Activated T-helper 17 cell treated with anti-CD3 and anti-CD28 coated beads, Interleukin-2, amount 50 U/mL, for 72 hours (primary cell): ENCODE results near the gene UCP3. TPM values are rescaled to one million over a fixed set of nuclear protein-coding genes. Genes with fewer than 3 reads are reported as not detected.

Experiments
- ATAC-seq: fragments of 150-1000 bp; cut with Tn5 transposase; replicated peaks from 2 replicates; pipeline ENCODE4 v1.10.0; 2021; ENCODE audit warnings: mild to moderate bottlenecking, moderate library complexity
- H3K27ac Mint-ChIP-seq: one replicate; pipeline ENCODE4 v1.8.0; 2022; ENCODE audit warnings: mixed read lengths
- H3K27me3 Mint-ChIP-seq: one replicate; pipeline ENCODE4 v1.8.0; 2022; ENCODE audit warnings: mixed read lengths
- H3K36me3 Mint-ChIP-seq: one replicate; pipeline ENCODE4 v1.8.0; 2022; ENCODE audit warnings: low read depth, mild to moderate bottlenecking, mixed read lengths
- H3K4me1 Mint-ChIP-seq: one replicate; pipeline ENCODE4 v1.8.0; 2022; ENCODE audit warnings: mixed read lengths
- H3K4me3 Mint-ChIP-seq: one replicate; pipeline ENCODE4 v1.8.0; 2022; ENCODE audit warnings: mild to moderate bottlenecking, mixed read lengths
- H3K9me3 Mint-ChIP-seq: one replicate; pipeline ENCODE4 v1.8.0; 2022; ENCODE audit warnings: mixed read lengths
- total RNA-seq, 2 donors: library from RNA; stranded (reverse); gene quantifications; one replicate each; pipeline ENCODE4 v1.2.3, GENCODE V29; 2022

Gene UCP3
- total RNA-seq, result 1 to 10 TPM; 4.3 to 6.6 TPM

GRCh38 chr11:74008373-74009229, at the start of gene UCP3:
Gene UCP3, minus strand, starts transcription at chr11:74009085. Its CDS starts 2,043 bp downstream, at chr11:74007042.
- peaks cover 39% of the 10 kb centered on the region for H3K4me1 Mint-ChIP-seq
- H3K4me3 Mint-ChIP-seq, result peak within 1 kb of the TSS; percentile 78
- H3K27ac Mint-ChIP-seq, result peak within 1 kb of the TSS; percentile 99
- peaks cover 29% of the 10 kb centered on the region for H3K36me3 Mint-ChIP-seq
- H3K27me3 Mint-ChIP-seq, result no peaks in the 10 kb centered on the region
- ATAC-seq, result no peak
- peaks cover 4% of the 10 kb centered on the region for H3K9me3 Mint-ChIP-seq

- Mint-ChIP-seq H3K4me3 (no peak overlapping the region), H3K27ac (no peak overlapping the region), H3K27me3 (no peaks in the 10 kb centered on the region), H3K9me3 (no peaks in the 10 kb centered on the region), H3K4me1 (no peaks in the 10 kb centered on the region), H3K36me3 (peaks cover 55% of the 10 kb centered on the region)
- no peak for ATAC-seq
Measured at GRCh38 chr11:74057249-74058151, 48.6 kb upstream of the UCP3 start.

GRCh38 chr11:74055938-74056337, 47.1 kb upstream of the UCP3 start:
- peaks cover 55% of the 10 kb centered on the region for H3K36me3 Mint-ChIP-seq
- H3K27me3 Mint-ChIP-seq, result no peaks in the 10 kb centered on the region
- peak; percentile 23 for ATAC-seq
- H3K4me3 Mint-ChIP-seq, result no peak overlapping the region
- H3K27ac Mint-ChIP-seq, result peak overlapping the region; percentile 50
- H3K4me1 Mint-ChIP-seq, result no peaks in the 10 kb centered on the region
- no peaks in the 10 kb centered on the region for H3K9me3 Mint-ChIP-seq

GRCh38 chr11:74050465-74050864, 41.6 kb upstream of the UCP3 start:
- ATAC-seq, result no peak
- no peaks in the 10 kb centered on the region for H3K4me1 Mint-ChIP-seq
- no peaks in the 10 kb centered on the region for H3K27me3 Mint-ChIP-seq
- peaks cover 60% of the 10 kb centered on the region for H3K36me3 Mint-ChIP-seq
- no peak overlapping the region for H3K4me3 Mint-ChIP-seq
- no peak overlapping the region for H3K27ac Mint-ChIP-seq
- H3K9me3 Mint-ChIP-seq, result no peaks in the 10 kb centered on the region

GRCh38 chr11:74048993-74049392, 40.1 kb upstream of the UCP3 start:
- no peak overlapping the region for H3K4me3 Mint-ChIP-seq
- ATAC-seq, result no peak
- peak overlapping the region; percentile 31 for H3K27ac Mint-ChIP-seq
- H3K36me3 Mint-ChIP-seq, result peaks cover 55% of the 10 kb centered on the region
- no peaks in the 10 kb centered on the region for H3K27me3 Mint-ChIP-seq
- H3K4me1 Mint-ChIP-seq, result no peaks in the 10 kb centered on the region
- no peaks in the 10 kb centered on the region for H3K9me3 Mint-ChIP-seq

- no peak for ATAC-seq
- H3K4me3 Mint-ChIP-seq, result no peak overlapping the region
- no peaks in the 10 kb centered on the region for H3K9me3 Mint-ChIP-seq
Measured at GRCh38 chr11:74044538-74044937, 35.7 kb upstream of the UCP3 start.

GRCh38 chr11:74043450-74043849, 34.6 kb upstream of the UCP3 start:
- peaks cover 58% of the 10 kb centered on the region for H3K36me3 Mint-ChIP-seq
- H3K9me3 Mint-ChIP-seq, result no peaks in the 10 kb centered on the region
- H3K4me3 Mint-ChIP-seq, result no peak overlapping the region
- no peaks in the 10 kb centered on the region for H3K27me3 Mint-ChIP-seq
- H3K4me1 Mint-ChIP-seq, result no peaks in the 10 kb centered on the region
- no peak for ATAC-seq
- no peak overlapping the region for H3K27ac Mint-ChIP-seq

More at GRCh38 chr11:74044538-74044937, 35.7 kb upstream of the UCP3 start:
- H3K36me3 Mint-ChIP-seq, result peaks cover 64% of the 10 kb centered on the region
- H3K27me3 Mint-ChIP-seq, result no peaks in the 10 kb centered on the region
- no peaks in the 10 kb centered on the region for H3K4me1 Mint-ChIP-seq
- H3K27ac Mint-ChIP-seq, result no peak overlapping the region

- H3K9me3 Mint-ChIP-seq, result no peaks in the 10 kb centered on the region
- no peaks in the 10 kb centered on the region for H3K4me1 Mint-ChIP-seq
- no peaks in the 10 kb centered on the region for H3K27me3 Mint-ChIP-seq
- no peak overlapping the region for H3K4me3 Mint-ChIP-seq
- peaks cover 55% of the 10 kb centered on the region for H3K36me3 Mint-ChIP-seq
- no peak for ATAC-seq
- no peak overlapping the region for H3K27ac Mint-ChIP-seq
Measured at GRCh38 chr11:74037309-74037708, 28.4 kb upstream of the UCP3 start.

- no peak for ATAC-seq
- Mint-ChIP-seq H3K9me3 (no peaks in the 10 kb centered on the region), H3K4me3 (no peak overlapping the region), H3K36me3 (peaks cover 35% of the 10 kb centered on the region), H3K4me1 (peaks cover 14% of the 10 kb centered on the region), H3K27ac (peak overlapping the region; percentile 21), H3K27me3 (no peaks in the 10 kb centered on the region)
Measured at GRCh38 chr11:74035264-74035663, 26.4 kb upstream of the UCP3 start.

GRCh38 chr11:74033046-74033445, 24.2 kb upstream of the UCP3 start:
- Mint-ChIP-seq H3K27ac (no peak overlapping the region), H3K9me3 (no peaks in the 10 kb centered on the region), H3K36me3 (peaks cover 26% of the 10 kb centered on the region), H3K4me1 (peaks cover 16% of the 10 kb centered on the region), H3K4me3 (no peak overlapping the region), H3K27me3 (no peaks in the 10 kb centered on the region)
- no peak for ATAC-seq

- H3K36me3 Mint-ChIP-seq, result peaks cover 10% of the 10 kb centered on the region
- peak; percentile 47 for ATAC-seq
- H3K27ac Mint-ChIP-seq, result peak overlapping the region; percentile 86
- peak overlapping the region; percentile 68 for H3K4me3 Mint-ChIP-seq
- no peaks in the 10 kb centered on the region for H3K9me3 Mint-ChIP-seq
- H3K27me3 Mint-ChIP-seq, result no peaks in the 10 kb centered on the region
- peaks cover 22% of the 10 kb centered on the region for H3K4me1 Mint-ChIP-seq
Measured at GRCh38 chr11:74030723-74031676, 22.1 kb upstream of the UCP3 start.

GRCh38 chr11:74025467-74026166, 16.7 kb upstream of the UCP3 start:
- Mint-ChIP-seq H3K36me3 (peaks cover 21% of the 10 kb centered on the region), H3K4me3 (peak overlapping the region; percentile 76)

GRCh38 chr11:74024261-74025029, 15.6 kb upstream of the UCP3 start:
- H3K4me3 Mint-ChIP-seq, result peak overlapping the region; percentile 76
- ATAC-seq, result peak; percentile 13

More at GRCh38 chr11:74025467-74026166, 16.7 kb upstream of the UCP3 start:
- peak overlapping the region; percentile 96 for H3K27ac Mint-ChIP-seq
- ATAC-seq, result peak; percentile 71
- H3K27me3 Mint-ChIP-seq, result no peaks in the 10 kb centered on the region
- H3K4me1 Mint-ChIP-seq, result peaks cover 31% of the 10 kb centered on the region
- H3K9me3 Mint-ChIP-seq, result no peaks in the 10 kb centered on the region

More at GRCh38 chr11:74024261-74025029, 15.6 kb upstream of the UCP3 start:
- Mint-ChIP-seq H3K27me3 (no peaks in the 10 kb centered on the region), H3K9me3 (no peaks in the 10 kb centered on the region), H3K27ac (peak overlapping the region; percentile 96), H3K4me1 (peaks cover 26% of the 10 kb centered on the region), H3K36me3 (peaks cover 21% of the 10 kb centered on the region)
